Globus pallidus (tissue), 1 donor: Measurements from ENCODE around the gene ZNF385C.
"Not testable (repeated sequence)": the region's sequence is repeated elsewhere in the genome, so short reads cannot be mapped to it uniquely, and the experiment has no call there.

Source experiments
- DNase-seq: peaks from one replicate; pipeline ENCODE4 v3.0.0-alpha.2; 2015; ENCODE audit warnings: low spot score

Gene ZNF385C

GRCh38 chr17:42050393-42051012 is 47.8 kb downstream of the ZNF385C start, which contains the start of gene C17orf113:
Gene C17orf113 (minus strand): TSS chr17:42050601. CDS start chr17:42043376, 7,225 bp downstream.
- peak; percentile 52 for DNase-seq

DNA sequence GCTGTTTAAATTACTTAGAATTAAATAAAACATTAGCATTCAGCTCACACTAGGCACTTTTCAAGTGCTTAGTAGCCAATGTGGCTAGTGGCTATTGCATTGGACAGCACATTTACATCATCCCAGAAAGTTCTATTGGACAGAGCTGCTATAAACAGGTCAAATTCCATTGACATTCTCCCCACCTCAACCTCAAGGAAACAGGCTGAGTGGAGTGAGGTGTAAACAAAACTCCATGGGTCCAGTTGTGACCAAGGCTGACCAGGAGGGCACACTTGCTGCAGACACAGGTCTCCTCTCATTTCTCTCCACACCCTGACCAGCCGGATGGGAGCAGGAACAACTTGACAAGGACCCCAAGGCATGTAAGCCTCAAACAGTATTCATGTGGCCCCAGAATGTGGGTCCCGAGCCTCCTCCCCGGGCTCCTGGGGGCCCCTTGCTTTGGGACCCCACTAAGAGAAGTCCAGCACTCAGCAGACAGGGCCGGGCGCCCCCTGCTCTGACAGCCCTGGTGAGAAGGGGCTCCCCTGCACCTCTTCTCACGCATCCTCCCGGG is 48.4 kb downstream of the ZNF385C start:
- no peak for DNase-seq

- no peak for DNase-seq
Observed at GRCh38 chr17:42047343-42047742, 50.9 kb downstream of the ZNF385C start.

GRCh38 chr17:42045719-42046118 is 52.6 kb downstream of the ZNF385C start:
- DNase-seq, result no peak

DNA sequence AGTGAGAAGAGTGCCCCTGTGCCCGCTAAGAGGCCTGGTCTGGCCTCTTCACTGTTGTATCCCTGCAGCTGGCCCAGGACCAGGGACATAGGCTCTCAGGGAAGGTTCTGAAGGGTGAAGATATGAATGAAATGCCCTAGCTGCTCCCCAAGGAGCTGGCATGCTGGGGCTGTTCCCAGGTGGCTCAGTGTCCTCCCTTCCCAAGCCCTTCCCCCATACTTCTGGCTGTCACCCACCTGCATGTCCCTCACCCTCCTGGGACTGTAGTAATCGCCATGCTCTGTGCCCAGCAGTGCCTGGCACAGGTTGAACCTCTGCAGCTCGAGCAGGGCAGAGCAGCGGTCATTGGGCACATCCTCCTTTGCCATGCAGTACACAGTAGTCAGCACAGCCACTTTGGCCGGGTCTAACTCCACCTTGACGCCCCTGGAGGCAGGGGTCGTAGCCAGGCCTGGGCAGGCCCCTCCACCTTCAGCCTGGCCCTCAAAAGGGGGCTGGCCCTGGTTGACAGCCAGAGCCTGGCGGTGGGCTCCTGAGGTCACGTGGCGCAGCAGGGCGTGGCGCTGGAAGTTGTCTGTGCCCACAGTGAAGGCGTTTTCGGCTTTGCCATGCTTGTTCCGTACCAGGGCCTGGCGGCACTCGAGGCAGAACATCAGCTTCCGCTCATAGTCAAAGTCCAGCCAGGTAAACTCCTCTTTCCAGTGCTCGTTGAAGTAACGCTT is 55.5 kb downstream of the ZNF385C start:
- no peak for DNase-seq

DNA sequence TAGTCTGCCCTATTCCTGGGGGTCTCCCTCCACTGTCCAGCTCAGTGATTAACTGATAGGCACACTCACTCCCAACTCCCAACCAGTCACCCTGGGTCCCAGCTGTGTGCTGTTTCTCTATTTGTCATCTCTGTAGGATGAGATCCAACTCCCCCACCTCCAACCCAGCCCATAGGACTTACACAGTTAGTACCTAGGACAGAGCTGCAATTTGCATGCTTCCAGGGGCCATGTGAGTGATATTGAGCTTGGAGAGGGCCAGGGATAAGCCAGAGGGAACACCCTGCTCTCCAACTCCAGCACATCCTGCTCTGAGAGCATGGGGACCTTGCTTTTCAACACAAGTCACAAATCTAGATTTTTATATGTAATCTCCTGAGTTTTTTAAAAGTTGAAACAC is 56.7 kb downstream of the ZNF385C start:
- no peak for DNase-seq

GRCh38 chr17:42040818-42041217 is 57.5 kb downstream of the ZNF385C start:
- no peak for DNase-seq

- no peak for DNase-seq
Observed at GRCh38 chr17:42039794-42040763, 58.2 kb downstream of the ZNF385C start.

DNA sequence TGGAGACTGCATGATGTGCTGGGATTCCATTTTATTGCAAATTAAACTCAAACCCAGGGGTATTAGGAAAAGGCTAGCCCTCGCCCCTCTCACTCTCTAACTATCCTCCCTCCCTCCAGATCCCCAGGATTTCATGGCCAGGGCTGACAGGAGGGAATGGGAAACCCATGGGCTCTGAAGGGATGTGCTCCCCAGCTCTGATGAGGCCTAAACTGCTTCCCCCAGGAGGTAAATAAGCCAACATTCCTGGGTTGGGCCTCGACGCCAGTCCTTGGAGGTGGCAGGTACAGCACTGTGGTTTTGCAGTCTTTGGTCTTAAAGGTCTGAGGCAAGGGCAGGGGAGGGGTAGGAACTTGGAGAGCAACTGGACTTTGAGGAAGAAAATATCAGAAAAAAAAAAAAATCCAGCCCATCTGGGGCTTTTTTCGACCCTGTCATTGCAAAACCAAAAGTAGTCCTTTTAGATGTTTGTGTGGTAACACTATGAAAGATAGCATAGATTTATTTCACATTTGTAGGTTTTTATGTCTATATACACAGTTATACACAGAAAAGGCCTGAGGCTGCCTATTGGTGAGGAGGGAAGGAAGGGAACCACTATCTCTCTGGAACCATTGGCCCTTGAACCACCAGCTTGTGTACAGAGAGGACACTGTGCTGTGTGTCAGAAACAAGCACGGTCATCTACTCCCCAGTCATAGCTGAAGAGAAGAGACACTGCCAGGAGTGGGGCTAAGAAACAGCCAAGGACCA is 59.9 kb downstream of the ZNF385C start:
- DNase-seq, result no peak

DNA sequence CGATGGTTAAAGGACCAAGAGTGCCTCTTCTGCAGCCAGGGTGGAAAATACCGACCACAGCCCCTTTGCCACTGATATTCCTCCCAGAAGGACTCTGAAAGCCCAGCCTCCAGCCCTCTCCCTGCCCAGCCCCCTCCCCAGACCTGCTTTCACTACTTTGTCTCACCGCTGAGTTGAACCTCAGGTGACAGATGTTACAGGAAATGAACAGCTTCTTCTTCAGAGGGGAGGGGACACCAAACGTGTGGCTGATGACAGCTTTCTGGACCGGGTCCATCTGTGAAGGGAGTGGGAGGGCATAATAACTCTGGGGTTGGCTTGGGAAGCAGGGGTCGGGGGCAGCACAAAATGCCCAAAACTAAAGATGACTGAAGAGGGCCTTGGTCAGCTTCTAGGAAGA is 64.2 kb downstream of the ZNF385C start:
- no peak for DNase-seq

DNA sequence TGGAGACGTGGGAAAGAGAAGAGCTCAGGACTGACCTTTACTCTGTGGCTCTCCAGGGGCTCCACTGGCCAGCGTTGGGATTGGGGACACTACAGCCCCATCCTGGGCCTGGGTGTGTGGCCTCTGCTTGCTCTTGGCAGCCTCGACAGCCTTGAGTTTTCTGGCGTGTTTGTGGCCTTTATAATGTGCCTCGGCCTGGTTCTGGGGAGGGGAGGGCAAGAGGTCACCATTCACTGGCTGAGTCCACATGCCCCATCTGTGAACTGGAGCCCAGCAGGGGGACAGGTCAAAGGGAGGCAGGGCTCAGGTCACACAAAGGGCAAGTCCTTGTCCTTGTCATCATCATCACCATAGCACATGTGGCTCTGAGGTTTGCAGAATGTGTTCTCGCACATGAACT is 66.7 kb downstream of the ZNF385C start:
- no peak for DNase-seq

DNA sequence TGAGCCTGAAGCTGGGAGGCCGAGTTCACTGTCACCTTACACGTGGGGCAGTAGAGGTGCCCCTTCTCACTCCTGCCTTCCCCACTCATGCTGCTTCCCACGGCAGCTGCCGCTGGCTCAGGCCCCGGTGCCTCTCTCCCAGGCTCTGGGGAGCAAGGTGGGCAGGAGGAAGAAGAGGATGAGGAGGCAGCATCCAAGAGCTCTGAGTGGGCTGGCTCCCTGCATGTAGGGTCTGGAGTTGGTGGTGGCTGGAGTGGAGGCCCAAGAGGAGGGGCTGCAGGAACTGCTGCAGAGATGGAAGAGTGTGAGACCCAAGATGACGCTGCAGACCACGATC is 69.5 kb downstream of the ZNF385C start:
- no peak for DNase-seq

DNA sequence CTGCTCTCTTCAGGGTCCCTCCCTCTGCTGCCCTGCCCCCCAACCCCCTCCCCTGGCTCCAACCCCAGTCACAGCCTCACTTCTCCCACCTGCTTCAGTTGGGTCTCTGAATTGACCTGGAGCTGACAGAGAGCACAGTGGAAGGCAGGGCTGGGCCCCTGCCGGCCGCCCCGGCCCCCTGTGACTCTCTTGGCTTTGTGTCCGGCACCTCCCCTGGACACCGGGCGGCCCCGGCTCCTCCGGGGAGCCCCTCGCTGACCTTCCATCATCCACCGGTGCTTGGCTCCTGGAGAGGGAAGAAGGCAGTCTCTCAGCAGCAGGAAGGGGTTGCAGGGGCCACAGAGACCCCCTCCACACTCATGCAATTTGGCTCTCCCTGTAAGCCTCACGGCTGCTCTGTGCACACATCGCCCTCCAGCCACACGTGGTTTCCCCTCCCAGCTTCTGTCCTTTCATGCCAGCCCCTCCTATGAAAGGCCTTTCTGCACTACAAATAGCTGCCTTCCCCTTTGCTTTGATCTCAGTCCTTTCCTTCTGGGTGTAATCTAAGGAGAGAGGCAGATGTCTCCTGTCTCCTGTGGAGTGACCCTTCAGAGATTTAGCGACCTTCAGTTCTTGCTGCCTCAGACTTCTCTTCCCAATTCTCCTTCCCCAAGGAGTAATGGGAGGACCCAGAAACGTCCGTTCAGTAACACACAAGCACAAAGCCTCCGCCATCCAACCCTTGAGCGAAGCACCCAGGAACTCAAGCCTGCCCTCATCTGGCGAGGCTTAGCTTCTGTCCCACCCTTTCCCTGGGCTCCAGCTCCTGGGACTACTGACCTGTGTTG is 70.1 kb downstream of the ZNF385C start:
- DNase-seq, result no peak

- DNase-seq, result no peak
Observed at GRCh38 chr17:42027590-42027889, 70.7 kb downstream of the ZNF385C start.

GRCh38 chr17:42026857-42027589 is 71.2 kb downstream of the ZNF385C start:
- DNase-seq, result no peak

- DNase-seq, result no peak
Observed at GRCh38 chr17:42025936-42026335, 72.3 kb downstream of the ZNF385C start.

GRCh38 chr17:42025191-42025579 is 73.1 kb downstream of the ZNF385C start:
- DNase-seq, result no peak

- no peak for DNase-seq
Observed at GRCh38 chr17:42023524-42024349, 74.5 kb downstream of the ZNF385C start.

DNA sequence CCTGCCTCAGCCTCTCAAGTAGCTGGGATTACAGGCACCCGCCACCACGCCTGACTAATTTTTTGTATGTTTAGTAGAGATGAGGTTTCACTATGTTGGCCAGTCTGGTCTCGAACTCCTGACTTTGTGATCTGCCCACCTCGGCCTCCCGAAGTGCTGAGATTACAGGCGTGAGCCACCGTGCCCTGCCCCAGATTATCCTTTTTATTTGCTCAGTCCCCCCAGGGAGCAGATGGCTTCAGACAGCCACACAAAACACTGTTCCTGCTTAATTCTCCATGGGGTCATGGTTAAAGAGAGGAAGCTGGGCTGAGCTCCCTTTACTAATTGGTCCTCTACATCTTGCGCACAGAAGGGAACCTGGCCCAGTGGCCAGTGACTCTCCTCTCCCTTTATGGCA is 77.4 kb downstream of the ZNF385C start:
- not testable (repeated sequence) for DNase-seq
